ENCODE measurements around the gene RPS15.
"Not testable (repeated sequence)": the region's sequence is repeated elsewhere in the genome, so short reads cannot be mapped to it uniquely, and the experiment has no call there.

Gene RPS15

GRCh38 chr19:1402411-1403070 is 35.7 kb upstream of the RPS15 start:
- DNase-seq, result no peak

- peak; percentile 70 for DNase-seq
Observed at GRCh38 chr19:1406774-1407527, 31.2 kb upstream of the RPS15 start.

- DNase-seq, result no peak
Observed at GRCh38 chr19:1407528-1408299, 30.5 kb upstream of the RPS15 start, which contains the start of gene DAZAP1. Gene DAZAP1 (plus strand): TSS chr19:1407586. CDS start chr19:1407774, 188 bp downstream.

- DNase-seq, result no peak
Observed at GRCh38 chr19:1408300-1409203, 29.6 kb upstream of the RPS15 start.

GRCh38 chr19:1409204-1410005 is 28.8 kb upstream of the RPS15 start:
- DNase-seq, result no peak

- no peak for DNase-seq
Observed at GRCh38 chr19:1410136-1410786, 27.9 kb upstream of the RPS15 start.

GRCh38 chr19:1410789-1411188 is 27.4 kb upstream of the RPS15 start:
- no peak for DNase-seq

- no peak for DNase-seq
Observed at GRCh38 chr19:1411255-1412191, 26.7 kb upstream of the RPS15 start.

GRCh38 chr19:1412323-1412923 is 25.8 kb upstream of the RPS15 start:
- DNase-seq, result no peak

GRCh38 chr19:1412995-1413800 is 25.0 kb upstream of the RPS15 start:
- DNase-seq, result no peak

GRCh38 chr19:1416014-1416841 is 22.0 kb upstream of the RPS15 start:
- no peak for DNase-seq

GRCh38 chr19:1417145-1417544 is 21.1 kb upstream of the RPS15 start:
- no peak for DNase-seq

- no peak for DNase-seq
Observed at GRCh38 chr19:1417681-1418495, 20.3 kb upstream of the RPS15 start.

- no peak for DNase-seq
Observed at GRCh38 chr19:1418496-1418775, 19.8 kb upstream of the RPS15 start.

- DNase-seq, result no peak
Observed at GRCh38 chr19:1418951-1419738, 19.1 kb upstream of the RPS15 start.

GRCh38 chr19:1420085-1420484 is 18.1 kb upstream of the RPS15 start:
- DNase-seq, result not testable (repeated sequence)

All from NCI-H524 treated with DMSO at 0.1 percent for 48 hours (cell line).